GM10266 (cell line): Measurements from ENCODE around the gene FANK1.
"Not testable (repeated sequence)": the region's sequence is repeated elsewhere in the genome, so short reads cannot be mapped to it uniquely, and the experiment has no call there.

Experiments used
- DNase-seq: peaks from one replicate; pipeline ENCODE4 v3.0.0; 2012; ENCODE audit errors: extremely low spot score
- CTCF ChIP-seq: IDR thresholded peaks from 2 replicates; pipeline ENCODE4 v1.5.1; 2012; ENCODE audit warnings: mild to moderate bottlenecking, low read depth; ENCODE audit not compliant: control insufficient read depth, insufficient read depth; ENCODE audit errors: missing control alignments

FANK1 gene

GRCh38 chr10:125878957-125879835 is 17.2 kb upstream of the FANK1 start:
- no peak for TF ChIP-seq CTCF
- no peak for DNase-seq

- no peak for DNase-seq
- TF ChIP-seq CTCF = no peak
Measured at GRCh38 chr10:125880719-125881118, 15.6 kb upstream of the FANK1 start.

GRCh38 chr10:125881192-125881591 is 15.2 kb upstream of the FANK1 start, which contains the start of gene DHX32:
TSS of gene DHX32 (minus strand) at chr10:125881292. CDS start at chr10:125880824, 468 bp downstream.
- TF ChIP-seq CTCF = no peak
- DNase-seq = no peak

- TF ChIP-seq CTCF = no peak
- no peak for DNase-seq
Measured at GRCh38 chr10:125882596-125882995, 13.8 kb upstream of the FANK1 start.

- TF ChIP-seq CTCF = no peak
- no peak for DNase-seq
Measured at GRCh38 chr10:125883211-125883610, 13.2 kb upstream of the FANK1 start.

- DNase-seq = no peak
- no peak for TF ChIP-seq CTCF
Measured at GRCh38 chr10:125886914-125887512, 9.4 kb upstream of the FANK1 start.

- not testable (repeated sequence) for DNase-seq
Measured at GRCh38 chr10:125889441-125889840, 6.9 kb upstream of the FANK1 start.

GRCh38 chr10:125892402-125892801 is 4.0 kb upstream of the FANK1 start:
- not testable (repeated sequence) for DNase-seq

GRCh38 chr10:125894176-125894575 is 2.2 kb upstream of the FANK1 start:
- not testable (repeated sequence) for DNase-seq

- peak; percentile 38 for DNase-seq
Measured at GRCh38 chr10:125895130-125896087, 955 bp upstream of the FANK1 start.

- DNase-seq = not testable (repeated sequence)
Measured at GRCh38 chr10:125897317-125897716, 953 bp downstream of the FANK1 start.
